Fibroblast of villous mesenchyme (primary cell): Measurements from ENCODE around the gene RPS6KB2. TPM values are rescaled to one million over a fixed set of nuclear protein-coding genes. Genes with fewer than 3 reads are reported as not detected.

Source experiments
- DNase-seq: peaks from one replicate; pipeline ENCODE4 v3.0.0-alpha.2; 2010; ENCODE audit warnings: low read depth
- H3K4me3 ChIP-seq: 2 replicates; pipeline ENCODE4 v1.5.1; 2011; ENCODE audit warnings: low read depth, mild to moderate bottlenecking, low read length
- total RNA-seq: library from RNA; depleted of rRNA; stranded (reverse); fragments of >200 nt; gene quantifications from 2 replicates; pipeline ENCODE4 v1.2.3, GENCODE V29; 2012
- TF ChIP-seq, protein P1 (sequence below): IDR thresholded peaks from 2 replicates; pipeline ENCODE4 v1.5.1; 2012; ENCODE audit warnings: low read depth, mild to moderate bottlenecking, low read length; ENCODE audit not compliant: insufficient read depth

Gene RPS6KB2
- total RNA-seq, 1 donor: 42.3 TPM

DNA sequence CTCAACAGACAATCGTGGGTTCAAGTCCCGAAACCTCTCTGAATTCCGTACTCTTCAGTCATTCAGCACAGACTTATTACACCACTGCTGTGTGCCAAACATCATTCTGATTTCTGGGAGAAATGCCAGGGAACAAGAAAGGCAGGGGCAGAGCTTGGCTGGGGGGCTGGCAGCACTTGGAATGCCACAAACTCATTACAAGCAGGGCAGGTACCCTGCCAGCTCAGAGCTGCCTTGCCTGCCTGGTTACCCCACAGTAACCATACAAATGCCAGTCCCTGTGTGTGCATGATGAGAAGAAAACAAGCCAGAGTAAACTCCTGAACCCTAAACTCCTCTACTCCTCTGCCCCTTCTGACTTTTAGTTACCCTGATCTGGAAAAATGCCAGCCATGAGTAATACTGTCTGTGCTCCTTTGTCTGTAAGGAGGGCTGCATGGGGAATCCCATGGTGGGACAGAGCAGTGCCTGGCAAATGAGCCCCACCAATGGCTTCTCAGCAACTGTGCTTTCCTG, 43.4 kb upstream of the RPS6KB2 start:
- no peak for DNase-seq
- H3K4me3 ChIP-seq: no peak overlapping the region
- TF ChIP-seq, protein P1, sequence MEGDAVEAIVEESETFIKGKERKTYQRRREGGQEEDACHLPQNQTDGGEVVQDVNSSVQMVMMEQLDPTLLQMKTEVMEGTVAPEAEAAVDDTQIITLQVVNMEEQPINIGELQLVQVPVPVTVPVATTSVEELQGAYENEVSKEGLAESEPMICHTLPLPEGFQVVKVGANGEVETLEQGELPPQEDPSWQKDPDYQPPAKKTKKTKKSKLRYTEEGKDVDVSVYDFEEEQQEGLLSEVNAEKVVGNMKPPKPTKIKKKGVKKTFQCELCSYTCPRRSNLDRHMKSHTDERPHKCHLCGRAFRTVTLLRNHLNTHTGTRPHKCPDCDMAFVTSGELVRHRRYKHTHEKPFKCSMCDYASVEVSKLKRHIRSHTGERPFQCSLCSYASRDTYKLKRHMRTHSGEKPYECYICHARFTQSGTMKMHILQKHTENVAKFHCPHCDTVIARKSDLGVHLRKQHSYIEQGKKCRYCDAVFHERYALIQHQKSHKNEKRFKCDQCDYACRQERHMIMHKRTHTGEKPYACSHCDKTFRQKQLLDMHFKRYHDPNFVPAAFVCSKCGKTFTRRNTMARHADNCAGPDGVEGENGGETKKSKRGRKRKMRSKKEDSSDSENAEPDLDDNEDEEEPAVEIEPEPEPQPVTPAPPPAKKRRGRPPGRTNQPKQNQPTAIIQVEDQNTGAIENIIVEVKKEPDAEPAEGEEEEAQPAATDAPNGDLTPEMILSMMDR: no peak

DNA sequence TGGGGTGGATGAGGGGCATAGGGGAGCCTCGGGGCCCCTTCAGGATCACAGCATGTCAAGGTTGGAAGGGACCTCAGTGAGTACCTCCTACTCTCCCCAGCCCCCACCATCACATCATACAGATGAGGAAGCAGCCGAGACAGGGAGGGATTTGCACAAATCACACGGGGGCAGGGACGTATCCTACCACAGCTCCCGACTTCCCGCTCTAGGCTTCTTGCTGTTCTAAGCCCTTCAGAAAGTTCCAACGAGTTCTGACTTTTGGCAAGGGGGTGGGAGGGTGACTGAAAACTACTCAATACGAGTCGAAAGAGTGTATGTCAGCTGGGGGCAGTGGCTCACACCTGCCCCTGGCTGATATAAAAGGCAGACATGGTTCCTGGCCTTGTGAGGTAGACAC, 41.2 kb upstream of the RPS6KB2 start:
- TF ChIP-seq, protein P1: no peak
- H3K4me3 ChIP-seq: no peak overlapping the region
- DNase-seq: no peak

DNA sequence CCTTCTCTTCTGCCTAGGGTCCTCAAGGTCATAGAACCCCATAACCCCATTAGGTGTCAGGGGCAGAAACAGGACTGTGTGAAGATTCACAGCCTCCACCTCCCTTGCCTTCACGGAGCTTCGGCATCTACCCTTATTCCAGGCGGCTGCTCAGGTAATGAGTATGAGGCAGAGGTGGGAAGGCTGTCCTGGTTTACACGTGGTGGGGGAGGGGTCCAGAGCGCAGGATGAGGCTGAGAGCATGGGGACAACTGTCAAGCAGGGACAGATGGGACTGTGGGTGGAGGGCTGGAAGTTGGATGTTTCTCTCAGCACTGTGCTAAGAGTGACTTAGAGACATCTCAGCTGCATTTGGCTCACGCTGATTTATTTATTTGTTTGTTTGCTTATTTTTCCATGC, 40.8 kb upstream of the RPS6KB2 start:
- no peak for DNase-seq
- TF ChIP-seq, protein P1: no peak

DNA sequence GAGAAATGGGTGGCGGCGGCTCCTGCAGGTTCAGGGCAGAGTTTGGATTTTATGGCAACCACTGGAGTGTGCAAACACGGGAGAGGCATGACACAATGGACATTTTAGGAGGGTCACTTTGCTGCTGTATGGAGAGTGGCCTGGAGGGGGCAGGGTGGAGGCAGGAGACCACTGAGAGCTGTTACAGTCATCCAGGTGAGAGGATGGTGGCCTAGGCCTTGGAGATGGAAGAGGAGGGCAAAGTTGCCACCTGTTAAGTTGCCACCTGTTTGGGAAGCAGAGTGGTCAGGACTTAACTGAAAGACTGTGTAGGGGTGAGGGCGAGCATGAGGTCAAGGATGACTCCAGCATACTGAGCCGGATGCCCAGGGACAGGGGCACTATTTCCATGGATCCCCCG, 38.8 kb upstream of the RPS6KB2 start:
- H3K4me3 ChIP-seq: no peak overlapping the region
- DNase-seq: no peak
- TF ChIP-seq, protein P1: peak; percentile 70

More for the DNA sequence above, 40.8 kb upstream of the RPS6KB2 start:
- no peak overlapping the region for H3K4me3 ChIP-seq

DNA sequence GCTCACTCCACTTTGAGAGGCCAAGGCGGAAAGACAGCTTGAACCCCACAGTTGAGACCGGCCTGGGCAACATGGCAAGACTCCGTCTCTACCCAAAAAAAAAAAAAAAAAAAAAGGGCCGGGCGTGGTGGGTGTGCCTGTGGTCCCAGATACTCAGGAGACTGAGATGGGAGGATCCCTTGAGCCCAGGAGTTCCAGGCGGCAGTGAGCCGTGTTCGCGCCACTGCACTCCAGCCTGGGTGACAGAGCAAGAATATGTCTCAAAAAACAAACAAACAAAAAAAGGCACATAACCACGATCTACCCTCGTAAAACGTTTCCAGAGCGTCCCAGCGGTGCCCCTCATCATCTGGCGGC, 37.4 kb upstream of the RPS6KB2 start:
- TF ChIP-seq, protein P1: no peak
- H3K4me3 ChIP-seq: peak overlapping the region; percentile 88
- no peak for DNase-seq

DNA sequence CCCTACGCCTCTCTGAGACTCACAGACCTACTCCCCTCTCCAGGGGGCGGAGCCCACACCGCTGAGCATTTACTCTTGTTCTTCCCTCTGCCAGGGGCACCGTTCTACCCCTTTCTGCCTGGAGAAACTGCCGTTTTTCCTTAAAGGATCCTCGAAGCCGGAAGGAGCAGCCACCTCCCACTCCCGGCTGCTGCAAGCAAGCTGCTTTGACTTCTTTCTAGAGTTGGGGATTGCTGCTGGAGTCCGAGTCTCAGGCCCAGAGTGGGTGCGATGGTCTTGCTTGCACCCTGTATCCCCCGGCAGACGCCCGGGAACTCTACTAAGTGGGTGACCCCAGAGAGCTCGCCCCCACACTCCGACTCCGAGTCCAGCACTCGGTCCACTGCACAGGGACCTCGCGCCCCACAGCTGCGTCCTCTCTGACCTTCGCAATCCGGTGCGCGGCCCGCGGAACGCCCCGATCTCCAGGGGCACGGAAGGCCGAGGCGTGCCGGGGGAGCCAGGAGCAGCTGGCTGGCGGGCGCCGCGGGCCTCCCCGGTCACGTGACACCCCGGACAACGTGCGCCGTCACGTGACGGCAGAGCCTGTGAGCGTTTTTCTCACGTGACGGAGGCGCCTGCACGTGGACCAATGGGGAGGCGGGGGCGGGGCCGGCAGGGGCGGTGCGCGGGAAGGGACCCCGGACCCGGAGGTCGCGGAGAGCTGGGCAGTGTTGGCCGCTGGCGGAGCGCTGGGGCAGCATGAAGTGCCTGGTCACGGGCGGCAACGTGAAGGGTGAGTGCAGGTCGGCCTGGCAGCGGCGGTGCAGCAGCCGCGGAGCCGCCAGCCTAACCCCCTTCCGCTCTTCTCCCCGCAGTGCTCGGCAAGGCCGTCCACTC, 36.8 kb upstream of the RPS6KB2 start, which contains the start of gene RAD9A:
RAD9A (plus strand) TSS at position 683 of the 879 bp plus-strand sequence; CDS start at position 742, 59 bp downstream.
- H3K4me3 ChIP-seq: peak within 1 kb of the TSS; percentile 88
- DNase-seq: peak; percentile 94
- TF ChIP-seq, protein P1: no peak
